ENCODE measurements around the gene NRG3. TPM values are rescaled to one million over a fixed set of nuclear protein-coding genes. Genes with fewer than 3 reads are reported as not detected.
"Not testable (repeated sequence)": the region's sequence is repeated elsewhere in the genome, so short reads cannot be mapped to it uniquely, and the experiment has no call there.

The NRG3 gene
- polyA plus RNA-seq, 1 donor, result 18.0 TPM

GRCh38 chr10:82924711-82925110 lies 1049.7 kb downstream of the NRG3 start:
- no peak for DNase-seq

GRCh38 chr10:82925547-82925946 lies 1050.6 kb downstream of the NRG3 start:
- DNase-seq, result no peak

GRCh38 chr10:82932451-82932850 lies 1057.5 kb downstream of the NRG3 start:
- no peak for DNase-seq

- no peak for DNase-seq
Measured at GRCh38 chr10:82934429-82934828, 1059.4 kb downstream of the NRG3 start.

GRCh38 chr10:82934947-82935346 lies 1060.0 kb downstream of the NRG3 start:
- DNase-seq, result no peak

DNA sequence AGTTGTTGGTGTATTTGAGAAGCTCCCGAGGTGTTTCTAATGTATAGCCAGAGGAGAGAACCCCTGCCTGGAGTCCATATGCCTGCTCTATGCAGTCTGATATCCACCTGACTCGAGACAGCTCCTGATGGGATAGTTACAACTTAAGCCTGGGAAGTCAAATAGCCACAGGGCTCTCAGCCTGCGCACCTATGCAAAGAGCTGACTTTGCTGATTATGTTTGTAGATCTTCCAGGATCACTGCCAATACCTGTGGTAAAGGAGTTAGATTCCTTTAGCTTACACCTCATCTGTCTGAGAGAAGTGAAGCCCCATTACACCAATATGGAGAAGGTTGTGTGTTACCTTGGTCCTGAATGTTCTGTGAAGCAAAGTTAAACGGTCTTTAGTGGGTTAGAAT lies 1063.3 kb downstream of the NRG3 start:
- no peak for DNase-seq

- DNase-seq, result peak; percentile 3
Measured at GRCh38 chr10:82942286-82943099, 1067.5 kb downstream of the NRG3 start.

DNA sequence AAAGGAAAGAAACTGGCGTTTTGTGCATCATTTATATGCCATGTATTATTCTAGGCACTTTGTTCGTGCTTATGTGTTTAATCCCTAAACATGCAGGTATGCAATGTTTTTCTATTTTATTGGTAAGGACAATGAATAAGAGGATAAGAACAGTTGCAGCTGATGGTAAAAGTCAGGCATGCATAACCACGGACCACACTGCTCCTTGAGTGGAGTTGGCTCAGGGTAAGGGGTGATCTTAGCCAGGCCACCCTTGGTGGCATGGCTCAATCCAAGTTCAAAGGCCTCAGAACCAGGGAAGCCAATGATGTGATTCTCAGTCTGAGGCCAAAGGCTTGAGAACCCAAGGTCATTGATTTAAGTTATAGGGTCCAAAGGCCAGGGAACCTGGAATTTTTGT lies 1068.1 kb downstream of the NRG3 start:
- DNase-seq, result no peak

DNA sequence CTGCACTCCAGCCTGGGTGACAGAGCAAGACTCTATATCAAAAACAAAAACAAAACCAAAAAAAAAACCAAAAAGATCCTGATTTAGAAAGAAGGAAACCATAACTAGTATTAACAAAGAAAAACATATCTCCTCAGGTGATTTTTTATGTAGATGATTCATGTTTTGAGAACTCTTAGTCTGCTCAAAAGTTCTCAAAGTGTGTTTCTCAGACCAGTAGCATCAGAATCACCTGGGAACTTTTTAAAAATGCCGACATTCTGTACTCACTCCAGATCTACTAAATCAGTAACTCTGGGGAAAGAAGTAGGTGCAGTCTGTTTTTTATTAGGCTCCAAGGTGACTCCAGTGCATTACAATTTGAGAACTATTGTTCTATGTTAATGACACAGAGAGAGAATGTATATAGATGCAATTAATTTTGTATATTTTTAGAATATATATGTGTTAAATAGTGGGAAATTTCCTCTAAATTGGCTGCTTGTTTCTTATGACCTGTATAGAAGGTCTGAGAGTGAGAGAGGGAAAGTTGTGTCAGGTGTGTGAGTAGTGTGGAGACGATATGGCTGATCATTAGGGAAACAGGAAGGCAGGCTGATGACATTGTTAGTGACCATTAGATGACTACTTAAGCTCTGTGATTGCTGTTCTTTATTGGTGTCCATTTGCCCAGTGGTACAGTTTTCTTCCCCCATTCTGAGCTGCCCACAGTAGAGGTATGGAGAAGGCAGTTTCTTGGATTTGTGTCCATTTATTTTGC lies 1075.0 kb downstream of the NRG3 start:
- DNase-seq, result no peak

GRCh38 chr10:82953331-82953730 lies 1078.3 kb downstream of the NRG3 start:
- DNase-seq, result no peak

GRCh38 chr10:82953909-82954308 lies 1078.9 kb downstream of the NRG3 start:
- no peak for DNase-seq

DNA sequence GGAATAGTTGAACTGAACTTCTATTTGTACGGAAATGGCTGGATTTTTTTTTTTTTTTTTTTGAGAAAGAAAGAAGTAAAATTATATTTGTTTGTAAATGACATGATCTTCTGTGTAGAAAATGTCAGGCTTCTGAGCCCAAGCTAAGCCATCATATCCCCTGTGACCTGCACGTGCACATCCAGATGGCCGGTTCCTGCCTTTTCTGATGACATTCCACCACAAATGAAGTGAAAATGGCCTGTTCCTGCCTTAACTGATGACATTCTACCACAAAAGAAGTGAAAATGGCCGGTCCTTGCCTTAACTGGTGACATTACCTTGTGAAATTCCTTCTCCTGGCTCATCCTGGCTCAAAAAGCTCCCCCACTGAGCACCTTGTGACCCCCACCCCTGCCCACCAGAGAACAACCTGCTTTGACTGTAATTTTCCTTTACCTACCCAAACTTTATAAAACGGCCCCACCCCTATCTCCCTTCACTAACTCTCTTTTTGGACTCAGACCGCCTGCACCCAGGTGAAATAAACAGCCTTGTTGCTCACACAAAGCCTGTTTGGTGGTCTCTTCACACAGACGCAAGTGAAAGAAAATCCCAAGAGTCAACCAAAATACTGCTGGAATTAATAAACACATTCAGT lies 1085.5 kb downstream of the NRG3 start:
- DNase-seq, result not testable (repeated sequence)

GRCh38 chr10:82961864-82962263 lies 1086.9 kb downstream of the NRG3 start:
- no peak for DNase-seq

GRCh38 chr10:82966130-82966529 lies 1091.1 kb downstream of the NRG3 start:
- DNase-seq, result no peak

DNA sequence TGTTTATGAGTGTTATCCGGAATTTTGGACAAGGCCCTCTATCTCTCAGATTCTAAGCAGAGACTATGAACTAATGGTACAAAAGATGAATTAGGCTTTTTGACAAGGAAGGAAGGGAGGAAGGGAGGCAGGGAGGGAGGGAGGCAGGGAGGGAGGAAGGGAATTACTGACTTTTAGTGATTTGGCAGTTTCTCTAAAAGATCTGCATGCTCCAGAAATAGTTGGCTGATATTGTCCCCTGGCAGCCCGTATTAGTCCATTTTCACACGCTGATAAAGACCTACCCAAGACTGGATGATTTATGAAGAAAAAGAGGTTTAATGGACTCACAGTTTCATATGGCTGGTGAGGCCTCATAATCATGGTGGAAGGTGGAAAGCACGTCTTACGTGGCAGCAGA lies 1093.5 kb downstream of the NRG3 start:
- no peak for DNase-seq

- peak; percentile 14 for DNase-seq
Measured at GRCh38 chr10:82969405-82969804, 1094.4 kb downstream of the NRG3 start.

DNA sequence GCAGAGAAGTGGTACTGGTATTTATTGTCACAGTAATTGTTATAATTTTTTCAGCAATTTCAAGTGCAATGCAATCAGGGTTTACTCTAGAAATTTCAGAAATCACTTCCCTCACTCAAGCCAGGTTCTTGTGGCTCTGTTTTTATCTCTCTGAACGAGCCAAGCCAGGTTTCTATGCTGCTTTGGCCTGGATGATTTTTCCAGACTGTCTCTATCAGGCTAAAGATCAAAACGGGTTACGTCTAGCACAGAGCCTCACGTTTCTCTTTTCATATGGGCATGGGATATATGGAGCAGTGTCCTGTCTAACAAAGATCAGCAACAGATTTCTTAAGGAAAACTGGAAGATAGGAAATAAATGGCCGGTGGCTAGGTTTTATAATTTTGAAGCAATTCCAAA lies 1105.3 kb downstream of the NRG3 start:
- DNase-seq, result no peak

- DNase-seq, result no peak
Measured at GRCh38 chr10:82981137-82981723, 1106.2 kb downstream of the NRG3 start.

- DNase-seq, result no peak
Measured at GRCh38 chr10:82982110-82982608, 1107.2 kb downstream of the NRG3 start.

DNA sequence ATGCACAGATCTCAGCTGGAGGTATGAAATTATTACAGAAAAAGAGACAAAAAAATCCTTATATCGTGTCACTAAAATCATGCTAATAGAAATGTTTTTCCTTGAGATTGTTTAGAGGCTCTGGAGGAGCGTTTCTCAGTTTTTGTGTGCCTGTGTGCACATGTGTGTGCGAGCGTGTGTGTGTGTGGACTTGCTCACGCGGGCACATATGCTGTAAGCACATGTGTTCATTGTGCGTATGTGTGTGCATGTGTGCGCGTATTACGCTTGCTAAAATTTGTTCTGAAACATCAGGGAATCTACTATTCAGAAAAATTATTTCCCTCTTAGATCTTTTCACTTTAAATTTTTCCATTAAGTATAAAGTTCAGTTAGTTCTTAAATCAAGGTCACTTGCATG lies 1111.2 kb downstream of the NRG3 start:
- DNase-seq, result no peak

DNA sequence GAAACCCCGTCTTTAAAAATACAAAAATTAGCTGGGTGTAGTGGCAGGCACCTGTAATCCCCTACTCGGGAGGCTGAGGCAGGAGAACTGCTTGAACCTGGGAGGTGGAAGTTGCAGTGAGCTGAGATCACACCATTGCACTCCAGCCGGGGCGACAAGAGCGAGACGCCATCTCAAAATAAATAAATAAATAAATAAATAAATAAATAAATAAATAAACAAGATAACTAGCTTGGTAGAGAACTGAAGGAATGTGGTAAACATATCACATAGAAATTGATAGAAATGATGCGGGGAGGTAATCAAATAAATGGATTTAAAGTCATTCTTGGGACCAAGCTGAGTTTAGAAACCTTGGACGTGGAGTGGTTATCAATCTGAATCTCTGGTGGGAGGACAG lies 1131.5 kb downstream of the NRG3 start:
- not testable (repeated sequence) for DNase-seq

GRCh38 chr10:83007510-83007909 lies 1132.5 kb downstream of the NRG3 start:
- DNase-seq, result no peak

Measured in left kidney (tissue), 2 donors.